ENCODE data around the gene HDAC10.
"Not testable (repeated sequence)": the region's sequence is repeated elsewhere in the genome, so short reads cannot be mapped to it uniquely, and the experiment has no call there.

Gene HDAC10

GRCh38 chr22:50205781-50206569 is 45.1 kb downstream of the HDAC10 start:
- TF ChIP-seq CTCF (IDR thresholded peaks at IDR 0.05), result no peak
- Histone ChIP-seq H3K9me3 (ENCODE audit: control insufficient read depth, low read length) (no peaks in the 10 kb centered on the region), H3K4me1 (peaks cover 2% of the 10 kb centered on the region), H3K4me2 (ENCODE audit: low read length) (no peak overlapping the region), H3K27me3 (ENCODE audit: control insufficient read depth, insufficient read depth, low read length) (no peaks in the 10 kb centered on the region), H3K4me3 (ENCODE audit: low read depth, low read length) (no peak overlapping the region), H3K27ac (no peak overlapping the region), H3K9ac (no peak overlapping the region), H3K36me3 (ENCODE audit: control insufficient read depth, insufficient read depth, low read length) (no peaks in the 10 kb centered on the region), H2AFZ (no peak overlapping the region), H3K79me2 (peaks cover 7% of the 10 kb centered on the region)

GRCh38 chr22:50204998-50205397 is 46.1 kb downstream of the HDAC10 start:
- not testable (repeated sequence) for H3K4me1 ChIP-seq; H3K9me3 ChIP-seq (ENCODE audit: control insufficient read depth, low read length); H3K79me2 ChIP-seq; H3K4me3 ChIP-seq (ENCODE audit: low read depth, low read length); H2AFZ ChIP-seq; H3K36me3 ChIP-seq (ENCODE audit: control insufficient read depth, insufficient read depth, low read length); H3K27me3 ChIP-seq (ENCODE audit: control insufficient read depth, insufficient read depth, low read length); H3K4me2 ChIP-seq (ENCODE audit: low read length); H3K27ac ChIP-seq; H3K9ac ChIP-seq

GRCh38 chr22:50204571-50204970 is 46.5 kb downstream of the HDAC10 start:
- Histone ChIP-seq H2AFZ (no peak overlapping the region), H3K36me3 (ENCODE audit: control insufficient read depth, insufficient read depth, low read length) (no peaks in the 10 kb centered on the region), H3K9me3 (ENCODE audit: control insufficient read depth, low read length) (no peaks in the 10 kb centered on the region), H3K79me2 (peaks cover 4% of the 10 kb centered on the region), H3K4me2 (ENCODE audit: low read length) (no peak overlapping the region), H3K27me3 (ENCODE audit: control insufficient read depth, insufficient read depth, low read length) (no peaks in the 10 kb centered on the region), H3K9ac (no peak overlapping the region), H3K27ac (no peak overlapping the region), H3K4me3 (ENCODE audit: low read depth, low read length) (no peak overlapping the region), H3K4me1 (no peaks in the 10 kb centered on the region)
- TF ChIP-seq CTCF (IDR thresholded peaks at IDR 0.05), result no peak

- no peak for TF ChIP-seq CTCF (IDR thresholded peaks at IDR 0.05)
- Histone ChIP-seq H3K4me1 (no peaks in the 10 kb centered on the region), H3K4me2 (ENCODE audit: low read length) (no peak overlapping the region), H2AFZ (no peak overlapping the region), H3K4me3 (ENCODE audit: low read depth, low read length) (no peak overlapping the region), H3K27me3 (ENCODE audit: control insufficient read depth, insufficient read depth, low read length) (no peaks in the 10 kb centered on the region), H3K36me3 (ENCODE audit: control insufficient read depth, insufficient read depth, low read length) (no peaks in the 10 kb centered on the region), H3K27ac (no peak overlapping the region), H3K9me3 (ENCODE audit: control insufficient read depth, low read length) (no peaks in the 10 kb centered on the region), H3K79me2 (peaks cover 3% of the 10 kb centered on the region), H3K9ac (no peak overlapping the region)
Observed at GRCh38 chr22:50203288-50203687, 47.8 kb downstream of the HDAC10 start.

- Histone ChIP-seq H3K4me2 (ENCODE audit: low read length) (peak overlapping the region; percentile 54), H3K9me3 (ENCODE audit: control insufficient read depth, low read length) (no peaks in the 10 kb centered on the region), H3K4me3 (ENCODE audit: low read depth, low read length) (peak overlapping the region; percentile 49), H3K79me2 (peaks cover 3% of the 10 kb centered on the region), H3K4me1 (no peaks in the 10 kb centered on the region), H2AFZ (no peak overlapping the region), H3K9ac (no peak overlapping the region), H3K27ac (no peak overlapping the region), H3K27me3 (ENCODE audit: control insufficient read depth, insufficient read depth, low read length) (no peaks in the 10 kb centered on the region), H3K36me3 (ENCODE audit: control insufficient read depth, insufficient read depth, low read length) (no peaks in the 10 kb centered on the region)
- no peak for TF ChIP-seq CTCF (IDR thresholded peaks at IDR 0.05)
Observed at GRCh38 chr22:50202130-50202666, 48.9 kb downstream of the HDAC10 start.
